Activated CD4-positive, alpha-beta T cell treated with anti-CD3 and anti-CD28 coated beads for 36 hours (primary cell): ENCODE data around the gene KCNMA1. TPM values are rescaled to one million over a fixed set of nuclear protein-coding genes. Genes with fewer than 3 reads are reported as not detected.
"Not testable (repeated sequence)": the region's sequence is repeated elsewhere in the genome, so short reads cannot be mapped to it uniquely, and the experiment has no call there.

ENCODE experiments used
- ATAC-seq: fragments of 200-7000 bp; cut with Tn5 transposase; one replicate; pipeline ENCODE4 v1.10.0; 2021; ENCODE audit warnings: mild to moderate bottlenecking, moderate library complexity
- CTCF ChIA-PET: fragments of 350-600 bp; sonication (Branson Sonifier 250); formaldehyde crosslinking; loops from one replicate; lab custom pipeline; 2021; ENCODE audit warnings: antibody characterized with exemption; lab: Charles Lee
- POLR2A ChIA-PET: fragments of 350-600 bp; sonication (Branson Sonifier 250); formaldehyde crosslinking; loops from one replicate; lab custom pipeline; 2021; ENCODE audit warnings: antibody characterized with exemption, inconsistent platforms; lab: Charles Lee
- DNase-seq: peaks from one replicate; pipeline ENCODE4 v3.0.0-alpha.2; 2020
- H3K27ac Mint-ChIP-seq: one replicate; pipeline ENCODE4 v1.8.0; 2021; ENCODE audit warnings: mixed read lengths
- H3K27me3 Mint-ChIP-seq: one replicate; pipeline ENCODE4 v1.8.0; 2021; ENCODE audit warnings: mixed read lengths
- H3K36me3 Mint-ChIP-seq: one replicate; pipeline ENCODE4 v1.8.0; 2021; ENCODE audit warnings: low read depth, mixed read lengths
- H3K4me1 Mint-ChIP-seq: one replicate; pipeline ENCODE4 v1.8.0; 2021; ENCODE audit warnings: mixed read lengths
- H3K4me3 Mint-ChIP-seq: one replicate; pipeline ENCODE4 v1.8.0; 2021; ENCODE audit warnings: mild to moderate bottlenecking, moderate library complexity, mixed read lengths
- H3K9me3 Mint-ChIP-seq: one replicate; pipeline ENCODE4 v1.8.0; 2021; ENCODE audit warnings: low read depth, mixed read lengths
- intact Hi-C, 2 experiments: fragments of 100-400 bp; cut with DNase I in 1 of 2; cut with micrococcal nuclease in 1 of 2; formaldehyde crosslinking; loops; one replicate each; pipeline versions ENCODE4 v1.14.2 to v1.15.1; 2022 to 2024; cut with DNase I, micrococcal nuclease
- total RNA-seq, 2 experiments: library from RNA; stranded (reverse); gene quantifications; one replicate each; pipeline ENCODE4 v1.2.3, GENCODE V29; 2021

Gene KCNMA1
- total RNA-seq, 2 experiments from 2014 or later, result 0.18 TPM; not detected in 1

DNA sequence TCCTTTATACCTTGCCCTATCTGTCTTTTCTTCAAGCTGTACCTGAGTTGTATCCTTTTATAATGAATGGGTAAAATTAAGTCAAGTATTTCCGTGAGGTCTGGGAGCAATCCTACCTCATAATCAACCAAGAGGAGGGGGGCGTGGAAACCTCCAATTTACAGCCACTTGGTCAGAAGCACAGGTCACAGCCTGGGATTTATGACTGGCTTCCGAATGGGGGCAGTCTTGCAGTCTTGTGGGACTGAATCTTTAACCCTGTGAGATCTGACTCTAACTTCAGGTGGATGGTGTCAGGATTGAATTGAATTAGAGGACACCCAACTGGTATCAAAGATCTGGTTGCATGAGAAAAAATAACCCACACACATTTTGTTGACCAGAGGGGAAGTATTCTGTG lies 23.5 kb upstream of the KCNMA1 start:
- ChIA-PET CTCF (no interaction called here), POLR2A (no interaction called here)
- Mint-ChIP-seq H3K27me3 (peaks cover 14% of the 10 kb centered on the region), H3K9me3 (peaks cover 3% of the 10 kb centered on the region), H3K27ac (no peak overlapping the region), H3K4me1 (no peaks in the 10 kb centered on the region), H3K36me3 (no peaks in the 10 kb centered on the region), H3K4me3 (no peak overlapping the region)
- DNase-seq (no peak), ATAC-seq (no peak)
- intact Hi-C loops, result no loop called here

DNA sequence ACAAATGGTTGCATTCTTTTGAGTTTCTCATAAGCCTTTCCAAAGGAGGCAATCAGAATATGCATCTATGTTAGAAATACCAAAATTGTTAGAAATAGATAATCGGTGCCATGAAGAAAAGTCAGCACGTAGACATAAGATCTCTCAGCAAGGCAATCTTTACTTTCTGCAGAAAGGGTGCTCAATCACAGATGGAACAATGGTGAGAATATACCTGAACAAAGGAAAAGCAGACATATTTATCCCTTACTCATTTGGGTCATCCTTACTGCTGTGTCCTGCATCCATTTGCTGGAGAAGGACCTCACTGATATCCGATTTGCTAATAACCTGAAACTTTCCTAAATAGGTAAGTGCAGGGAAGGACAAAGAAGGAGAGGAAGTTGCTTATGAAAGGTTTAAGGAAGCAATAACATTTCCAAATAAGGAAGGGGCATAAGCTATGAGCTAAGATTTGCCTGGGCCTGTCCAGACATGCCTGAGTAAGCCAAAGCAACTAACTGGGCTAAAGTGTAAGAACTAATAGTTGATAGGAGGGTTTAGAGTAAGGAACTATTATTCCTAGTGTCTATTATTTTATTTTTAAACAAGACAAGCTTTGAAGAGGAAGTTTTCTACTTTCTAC lies 21.6 kb upstream of the KCNMA1 start:
- H3K27me3 Mint-ChIP-seq, result peaks cover 16% of the 10 kb centered on the region
- H3K27ac Mint-ChIP-seq, DNase-seq, H3K9me3 Mint-ChIP-seq, H3K36me3 Mint-ChIP-seq, ATAC-seq, POLR2A ChIA-PET, H3K4me1 Mint-ChIP-seq, intact Hi-C loops, H3K4me3 Mint-ChIP-seq: not testable (repeated sequence)
- CTCF ChIA-PET, result interaction anchor here (1.0 kb wide), 1 partner anchor 15 kb away, joined by 3 read pairs; no protein-coding TSS in a partner anchor

GRCh38 chr10:77653210-77653609 lies 15.6 kb upstream of the KCNMA1 start:
- no peak overlapping the region for H3K4me3 Mint-ChIP-seq
- H3K27me3 Mint-ChIP-seq, result peaks cover 10% of the 10 kb centered on the region
- peaks cover 5% of the 10 kb centered on the region for H3K9me3 Mint-ChIP-seq
- intact Hi-C loops, result no loop called here
- H3K4me1 Mint-ChIP-seq, result no peaks in the 10 kb centered on the region
- H3K36me3 Mint-ChIP-seq, result no peaks in the 10 kb centered on the region
- no peak for ATAC-seq
- POLR2A ChIA-PET, result no interaction called here
- no peak overlapping the region for H3K27ac Mint-ChIP-seq
- no peak for DNase-seq
- CTCF ChIA-PET, result interaction anchor here (0.6 to 1.4 kb wide), 2 partner anchors 11 to 58 kb away, joined by 3 read pairs; no protein-coding TSS in a partner anchor

GRCh38 chr10:77649333-77650331 lies 12.0 kb upstream of the KCNMA1 start:
- Mint-ChIP-seq H3K36me3 (no peaks in the 10 kb centered on the region), H3K27ac (no peak overlapping the region), H3K4me3 (no peak overlapping the region), H3K4me1 (no peaks in the 10 kb centered on the region), H3K27me3 (peaks cover 8% of the 10 kb centered on the region), H3K9me3 (peaks cover 2% of the 10 kb centered on the region)
- DNase-seq (no peak), ATAC-seq (no peak)
- ChIA-PET POLR2A (no interaction called here), CTCF (interaction anchor here (0.7 kb wide), 1 partner anchor 61 kb away, joined by 4 read pairs; no protein-coding TSS in a partner anchor)
- intact Hi-C loops, result no loop called here

DNA sequence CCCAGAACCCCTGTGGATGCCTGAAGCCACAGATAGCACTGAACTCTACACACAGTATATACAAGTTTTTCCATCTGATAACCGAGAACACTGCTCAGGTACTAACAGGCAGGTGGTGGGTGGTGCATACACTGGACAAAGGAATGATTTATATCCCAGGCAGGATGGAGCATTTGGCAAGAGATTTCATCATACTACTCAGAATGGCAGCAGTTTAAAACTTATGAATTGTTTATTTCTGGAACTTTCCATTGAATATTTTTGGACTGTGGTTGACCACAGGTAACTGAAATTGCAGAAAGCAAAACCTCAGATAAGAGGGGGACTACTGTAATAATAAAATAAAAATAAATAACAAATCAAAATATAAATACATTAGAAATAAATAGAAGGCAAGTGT lies 10.9 kb upstream of the KCNMA1 start:
- no peak for ATAC-seq
- Mint-ChIP-seq H3K4me1 (no peaks in the 10 kb centered on the region), H3K9me3 (peaks cover 2% of the 10 kb centered on the region), H3K27ac (no peak overlapping the region), H3K4me3 (no peak overlapping the region), H3K36me3 (no peaks in the 10 kb centered on the region), H3K27me3 (peaks cover 10% of the 10 kb centered on the region)
- ChIA-PET CTCF (no interaction called here), POLR2A (no interaction called here)
- DNase-seq, result no peak
- intact Hi-C loops, result no loop called here

DNA sequence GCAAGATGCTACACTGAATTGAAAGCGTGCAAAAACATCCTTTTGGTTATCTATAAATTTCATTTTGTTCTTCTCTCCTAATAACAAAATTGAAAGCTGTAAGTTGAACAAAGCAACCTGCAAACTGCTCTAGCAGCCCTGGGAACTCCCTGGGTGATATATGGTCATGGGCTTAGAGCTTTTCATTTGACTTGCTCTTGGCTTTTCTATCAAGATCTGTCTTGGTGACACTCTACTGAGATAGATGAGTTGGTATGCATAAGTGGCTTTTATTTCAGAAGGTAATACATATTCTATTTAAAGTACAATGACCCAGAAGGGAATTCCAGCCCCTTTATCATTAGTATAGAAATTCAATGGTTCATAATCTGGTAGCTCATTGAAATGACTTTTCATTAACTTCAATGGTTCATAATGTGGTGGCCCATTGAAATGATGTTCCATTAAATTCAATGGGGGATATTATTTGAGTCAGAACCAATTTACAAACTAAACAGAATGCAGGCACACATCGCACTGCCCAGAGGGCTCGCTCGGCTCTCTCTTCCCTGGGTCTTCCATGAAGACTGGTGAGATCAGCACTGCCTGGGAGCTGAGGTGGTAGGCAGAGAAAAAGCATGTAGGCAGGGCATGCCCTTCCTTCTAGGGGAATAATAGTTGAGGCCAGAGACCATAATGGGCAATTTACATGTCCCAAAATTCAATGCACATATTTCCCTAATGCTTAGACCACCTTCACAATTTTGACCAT lies 10.1 kb upstream of the KCNMA1 start:
- Mint-ChIP-seq H3K27me3 (peaks cover 10% of the 10 kb centered on the region), H3K9me3 (no peaks in the 10 kb centered on the region), H3K4me1 (no peaks in the 10 kb centered on the region), H3K36me3 (no peaks in the 10 kb centered on the region), H3K4me3 (no peak overlapping the region), H3K27ac (no peak overlapping the region)
- DNase-seq (no peak), ATAC-seq (no peak)
- POLR2A ChIA-PET, result no interaction called here
- intact Hi-C loops, result no loop called here
- CTCF ChIA-PET, result interaction anchor here (1.0 to 7.6 kb wide), 4 partner anchors 14 to 481 kb away, joined by 4 to 83 read pairs (median 5); no protein-coding TSS in a partner anchor

- H3K4me3 Mint-ChIP-seq, result no peak overlapping the region
- intact Hi-C loops, result loop anchor here in 1 of 2 experiments (2.0 to 5.0 kb wide), 2 partner anchors 66 to 392 kb away; no protein-coding TSS in a partner anchor
- no peaks in the 10 kb centered on the region for H3K4me1 Mint-ChIP-seq
- ATAC-seq, result no peak
- no peak for DNase-seq
- ChIA-PET CTCF (interaction anchor here (0.6 to 7.6 kb wide), 6 partner anchors 10 to 1927 kb away, joined by 3 to 83 read pairs (median 3); no protein-coding TSS in a partner anchor), POLR2A (no interaction called here)
- H3K36me3 Mint-ChIP-seq, result no peaks in the 10 kb centered on the region
- H3K27ac Mint-ChIP-seq, result no peak overlapping the region
- H3K27me3 Mint-ChIP-seq, result peaks cover 20% of the 10 kb centered on the region
- H3K9me3 Mint-ChIP-seq, result no peaks in the 10 kb centered on the region
These were observed 7.1 kb upstream of the KCNMA1 start for GRCh38 chr10:77644557-77645243.

DNA sequence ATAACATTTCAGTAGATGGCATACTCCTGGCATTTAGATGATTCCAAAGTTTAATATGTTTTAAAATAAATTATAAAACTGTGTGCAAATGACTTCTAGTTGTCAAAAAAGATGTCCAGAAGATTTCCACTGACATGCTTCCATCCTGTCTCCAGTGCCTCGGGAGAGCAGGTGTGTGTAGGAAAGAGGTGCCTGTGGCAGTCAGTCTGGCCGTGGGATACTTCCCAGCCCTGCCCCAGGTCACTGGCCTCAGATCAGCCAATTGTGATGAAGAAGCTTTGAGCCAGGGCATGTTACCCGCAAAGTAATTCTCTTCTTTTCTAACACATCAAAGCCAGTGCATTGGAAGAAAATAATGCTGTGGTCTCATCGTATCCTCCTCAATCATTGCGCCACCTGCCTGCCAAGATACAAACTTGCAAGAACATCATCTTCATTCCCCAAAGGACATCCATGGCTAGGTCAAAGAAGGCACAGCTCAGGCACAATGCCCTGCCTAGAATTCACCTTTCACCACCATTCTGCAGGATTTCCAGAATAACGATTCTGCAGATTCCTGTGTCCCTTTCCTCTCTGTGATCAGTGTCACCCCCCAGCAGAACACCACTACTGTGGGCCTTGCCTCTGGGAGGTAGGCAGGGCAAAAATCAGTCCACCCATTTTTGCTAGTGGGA lies 6.3 kb upstream of the KCNMA1 start:
- H3K9me3 Mint-ChIP-seq, result no peaks in the 10 kb centered on the region
- H3K4me1 Mint-ChIP-seq, result no peaks in the 10 kb centered on the region
- no peaks in the 10 kb centered on the region for H3K36me3 Mint-ChIP-seq
- intact Hi-C loops, result loop anchor here in 1 of 2 experiments (2.0 to 5.0 kb wide), 3 partner anchors 67 to 479 kb away; no protein-coding TSS in a partner anchor
- CTCF ChIA-PET, result interaction anchor here (0.7 to 7.6 kb wide), 10 partner anchors 11 to 495 kb away, joined by 3 to 83 read pairs (median 3); no protein-coding TSS in a partner anchor
- DNase-seq (peak; percentile 50), ATAC-seq (no peak)
- no peak overlapping the region for H3K4me3 Mint-ChIP-seq
- peaks cover 25% of the 10 kb centered on the region for H3K27me3 Mint-ChIP-seq
- no peak overlapping the region for H3K27ac Mint-ChIP-seq
- POLR2A ChIA-PET, result no interaction called here

GRCh38 chr10:77641788-77642397 lies 4.3 kb upstream of the KCNMA1 start:
- CTCF ChIA-PET, result interaction anchor here (0.6 to 7.6 kb wide), 11 partner anchors 11 to 841 kb away, joined by 3 to 83 read pairs (median 3); no protein-coding TSS in a partner anchor
- peak; percentile 69 for DNase-seq

More at GRCh38 chr10:77641788-77642397, 4.3 kb upstream of the KCNMA1 start:
- POLR2A ChIA-PET, result no interaction called here
- intact Hi-C loops, result loop anchor here (1.0 to 5.0 kb wide), 4 partner anchors 250 to 477 kb away; no protein-coding TSS in a partner anchor
- Mint-ChIP-seq H3K4me3 (no peak overlapping the region), H3K27ac (no peak overlapping the region), H3K36me3 (no peaks in the 10 kb centered on the region), H3K27me3 (peaks cover 29% of the 10 kb centered on the region), H3K9me3 (no peaks in the 10 kb centered on the region), H3K4me1 (peaks cover 2% of the 10 kb centered on the region)
- ATAC-seq, result no peak
